HuH-7.5 (cell line): ENCODE results near the gene KRT3.

Source experiments
- DNase-seq: peaks from one replicate; pipeline ENCODE4 v3.0.0; 2011; ENCODE audit warnings: low spot score

The KRT3 gene

DNA sequence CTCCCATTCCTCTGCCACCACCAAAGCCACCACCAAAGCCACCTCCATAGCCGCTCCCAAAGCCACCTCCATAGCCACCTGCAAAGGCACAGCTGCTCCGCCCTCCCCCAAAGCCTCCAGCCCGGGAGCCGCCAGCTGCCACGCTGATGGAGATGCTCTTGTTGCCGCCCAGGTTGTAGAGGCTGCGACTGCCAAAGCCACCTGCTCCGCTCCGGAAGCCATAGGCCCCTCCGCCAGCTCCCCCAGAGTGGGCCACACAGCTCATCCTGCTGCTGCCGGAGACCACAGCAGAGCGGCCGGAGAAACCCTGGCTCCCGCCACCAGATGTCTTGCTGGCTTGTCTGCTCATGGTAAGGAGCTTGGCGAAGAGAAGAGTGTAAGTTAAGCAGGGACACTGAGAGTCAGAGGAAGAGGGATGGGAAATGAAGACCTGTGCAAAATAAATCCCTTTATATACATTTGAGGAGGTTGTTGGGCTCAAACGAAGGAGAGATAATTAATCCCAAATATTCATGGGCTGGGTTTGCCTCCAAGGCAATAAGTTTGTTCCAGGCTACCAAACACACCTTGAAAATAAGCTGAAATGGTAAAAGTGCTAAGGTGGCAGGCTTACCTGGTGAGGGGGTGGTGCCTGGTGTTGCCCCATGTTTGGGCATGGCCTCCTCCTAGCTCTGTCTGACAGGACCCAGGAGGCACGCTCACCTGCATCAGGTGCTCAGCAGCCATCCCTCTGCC is at the start of gene KRT3:
TSS of gene KRT3 (minus strand) at position 424 of the 735 bp plus-strand sequence. CDS start at position 349, 75 bp downstream.
- no peak for DNase-seq

GRCh38 chr12:52844386-52844785 is 48.5 kb upstream of the KRT3 start:
- DNase-seq = no peak

- no peak for DNase-seq
These were observed 43.7 kb upstream of the KRT3 start for GRCh38 chr12:52839436-52840105.

- DNase-seq = no peak
These were observed 42.9 kb upstream of the KRT3 start for GRCh38 chr12:52838609-52839435.

- no peak for DNase-seq
These were observed 42.1 kb upstream of the KRT3 start for GRCh38 chr12:52837781-52838608.

DNA sequence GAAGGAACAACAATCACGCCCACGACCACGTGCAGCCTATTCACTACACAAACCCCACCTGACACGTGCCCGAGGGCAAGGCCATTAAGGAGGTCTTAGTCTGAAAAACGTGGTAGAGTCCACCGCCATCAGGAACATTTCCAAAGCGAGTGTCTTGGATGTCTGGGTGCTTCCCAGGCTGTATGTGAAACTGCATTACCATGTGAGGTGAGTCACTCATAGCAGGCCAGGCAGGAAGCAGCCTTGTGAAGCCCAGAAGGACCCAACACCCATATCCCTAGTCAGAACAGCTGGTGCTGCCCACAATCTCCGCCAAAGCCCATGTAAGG is 41.5 kb upstream of the KRT3 start:
- DNase-seq = no peak

DNA sequence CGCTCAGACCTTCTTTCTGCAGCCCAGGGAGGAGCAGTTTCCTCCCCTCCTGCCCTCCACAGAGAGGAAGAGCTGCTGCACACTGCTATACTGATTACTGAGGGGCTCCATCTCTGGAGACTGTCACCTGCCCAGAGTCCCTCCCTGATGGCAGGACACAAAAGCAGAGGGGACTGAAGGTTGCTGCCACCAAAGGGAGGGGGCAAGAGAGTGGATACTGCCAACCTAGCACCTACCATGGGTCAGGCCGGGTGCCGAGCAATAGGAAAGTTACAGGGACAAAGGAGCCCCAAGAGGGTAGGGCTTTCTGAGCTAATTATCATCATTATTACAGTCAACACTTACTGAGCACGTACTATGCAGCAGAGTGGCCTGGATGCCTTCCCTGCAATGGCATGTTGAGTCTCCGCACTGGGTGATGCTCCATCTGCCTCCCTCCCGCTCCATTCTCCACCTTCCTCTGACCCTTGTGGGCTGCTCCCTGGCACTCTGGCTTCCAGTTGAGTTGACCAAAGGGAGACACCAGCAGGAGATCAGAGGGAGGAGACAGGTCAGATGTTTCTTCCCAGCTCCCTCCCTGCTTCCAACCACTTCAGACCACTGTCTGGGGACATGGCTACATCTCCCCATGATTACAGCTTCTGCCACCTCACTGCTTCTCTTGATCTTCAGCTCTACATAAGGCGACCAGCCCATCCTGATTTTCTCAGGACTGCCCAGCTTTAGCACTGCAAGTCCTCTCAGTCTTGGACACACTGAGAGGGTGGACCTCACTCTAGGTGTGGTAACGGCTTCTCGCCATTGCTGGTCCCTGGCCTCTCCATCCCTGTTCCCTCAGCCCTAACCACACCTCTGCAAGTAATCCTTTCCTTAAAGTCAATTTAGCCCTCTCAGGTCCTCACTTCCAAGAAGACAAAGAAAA is 40.8 kb upstream of the KRT3 start:
- DNase-seq = no peak

GRCh38 chr12:52836042-52836466 is 40.1 kb upstream of the KRT3 start:
- no peak for DNase-seq

DNA sequence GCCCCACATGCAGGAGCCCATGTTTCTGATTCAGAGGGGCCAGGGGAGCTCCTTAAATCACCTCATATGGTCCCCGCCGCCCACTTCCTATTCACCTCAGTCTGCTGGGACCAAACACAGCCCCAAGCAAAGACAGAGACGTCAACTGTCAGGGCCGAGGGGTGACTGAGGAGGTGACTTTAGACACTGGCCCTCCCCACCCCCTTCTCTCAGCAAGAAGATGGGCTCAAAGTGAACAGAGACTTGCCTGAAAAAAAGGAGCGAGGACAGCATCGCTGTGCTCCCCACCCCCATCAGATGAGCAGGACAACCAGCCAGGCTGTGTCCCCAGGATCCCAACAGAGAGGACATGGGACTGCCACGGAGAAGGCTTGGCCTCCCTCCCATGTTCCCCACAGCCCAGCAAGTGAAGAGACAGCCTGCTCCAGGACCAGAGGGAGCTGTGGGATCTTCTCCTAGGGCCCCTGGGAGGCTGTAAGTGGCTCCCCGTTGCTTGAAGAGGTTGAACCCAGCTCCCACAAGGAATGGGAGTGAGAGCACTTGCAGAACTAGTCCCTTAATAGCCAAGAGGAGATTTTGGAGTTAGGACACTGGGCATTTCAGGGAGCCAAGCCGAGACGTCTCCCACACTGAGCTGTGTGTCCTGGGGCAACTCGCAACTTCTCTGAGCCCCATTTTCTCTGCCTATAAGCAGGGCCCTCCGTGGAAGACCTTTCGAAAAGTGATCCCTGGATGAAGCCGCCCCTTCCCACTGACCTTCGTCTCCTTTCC is 39.5 kb upstream of the KRT3 start:
- no peak for DNase-seq

DNA sequence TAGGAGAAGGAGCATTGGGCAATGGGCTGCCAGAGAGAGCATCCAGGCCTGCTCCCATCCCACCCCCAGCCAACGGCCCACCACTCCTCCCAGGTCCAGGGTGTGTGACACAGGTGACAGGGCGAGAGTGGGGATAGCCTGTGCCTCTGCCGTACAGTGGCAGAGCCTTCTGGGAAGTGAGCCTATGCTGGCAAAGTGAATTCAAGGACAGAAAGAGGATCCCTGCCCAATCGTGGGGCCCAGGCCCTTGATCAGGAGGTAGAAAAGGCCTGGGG is 38.7 kb upstream of the KRT3 start:
- DNase-seq = no peak

DNA sequence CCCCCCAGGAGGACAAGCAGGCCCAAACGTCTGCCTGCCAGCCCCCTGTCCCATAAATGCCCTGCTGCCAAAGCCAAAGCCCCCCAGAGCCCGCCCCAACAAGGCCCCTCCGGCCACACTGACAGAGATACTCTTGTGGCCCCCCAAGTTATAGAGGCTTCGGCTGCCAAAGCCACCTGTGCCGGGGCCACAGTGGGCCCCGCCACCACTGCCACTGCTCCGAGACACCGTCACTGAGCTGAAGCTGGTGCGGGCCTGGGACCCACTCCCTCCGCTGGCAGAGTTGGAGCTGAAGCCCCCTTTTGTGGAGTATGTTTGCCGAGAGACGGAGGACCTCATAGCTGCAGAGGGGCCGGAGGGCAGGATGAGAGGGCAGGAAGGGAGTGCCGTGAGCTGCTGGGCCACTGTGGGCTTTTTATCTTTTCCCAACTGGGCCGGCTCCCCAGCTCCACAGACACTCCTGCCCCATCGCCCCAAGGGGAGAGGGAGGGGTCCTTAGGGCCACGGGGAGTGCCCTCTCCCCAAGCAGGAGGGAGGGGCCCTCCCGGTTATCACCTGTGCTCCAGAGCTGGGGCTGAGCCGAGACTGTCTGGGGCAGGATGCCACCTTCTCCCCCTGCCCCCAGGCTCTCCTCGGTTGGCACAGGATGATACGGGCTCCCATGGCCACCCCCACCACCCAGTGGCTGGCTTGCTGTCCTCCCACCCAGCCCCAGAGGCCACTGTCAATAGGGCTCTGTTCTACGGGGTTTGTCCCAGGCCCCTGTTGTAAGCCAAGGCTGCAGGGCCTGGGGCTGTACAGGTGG is 38.2 kb upstream of the KRT3 start, which contains the start of gene KRT79:
TSS of gene KRT79 (minus strand) at position 390 of the 805 bp plus-strand sequence. CDS start at position 339, 51 bp downstream.
- DNase-seq = no peak

GRCh38 chr12:52832985-52833905 is 37.3 kb upstream of the KRT3 start:
- DNase-seq = no peak

- DNase-seq = no peak
These were observed 36.5 kb upstream of the KRT3 start for GRCh38 chr12:52832451-52832850.

DNA sequence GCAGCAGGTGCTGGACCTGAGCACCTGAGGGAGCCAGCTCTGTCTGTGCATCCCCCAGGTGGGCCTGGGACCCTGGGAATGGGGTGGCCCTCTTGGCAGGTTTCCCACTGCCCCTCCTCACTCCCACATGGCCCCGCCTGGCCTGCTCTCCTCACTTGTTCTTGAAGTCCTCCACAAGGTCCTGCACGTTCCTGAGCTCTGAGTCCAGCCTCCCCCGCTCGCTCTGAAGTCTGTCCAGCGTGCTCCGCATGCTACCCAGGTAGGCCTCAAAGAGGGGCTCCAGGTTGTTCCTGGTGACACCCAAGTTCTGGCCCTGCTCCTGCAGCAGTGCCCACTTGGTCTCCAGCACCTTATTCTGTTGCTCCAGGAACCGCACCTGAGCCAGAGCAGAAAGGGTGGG is 35.3 kb upstream of the KRT3 start:
- no peak for DNase-seq

DNA sequence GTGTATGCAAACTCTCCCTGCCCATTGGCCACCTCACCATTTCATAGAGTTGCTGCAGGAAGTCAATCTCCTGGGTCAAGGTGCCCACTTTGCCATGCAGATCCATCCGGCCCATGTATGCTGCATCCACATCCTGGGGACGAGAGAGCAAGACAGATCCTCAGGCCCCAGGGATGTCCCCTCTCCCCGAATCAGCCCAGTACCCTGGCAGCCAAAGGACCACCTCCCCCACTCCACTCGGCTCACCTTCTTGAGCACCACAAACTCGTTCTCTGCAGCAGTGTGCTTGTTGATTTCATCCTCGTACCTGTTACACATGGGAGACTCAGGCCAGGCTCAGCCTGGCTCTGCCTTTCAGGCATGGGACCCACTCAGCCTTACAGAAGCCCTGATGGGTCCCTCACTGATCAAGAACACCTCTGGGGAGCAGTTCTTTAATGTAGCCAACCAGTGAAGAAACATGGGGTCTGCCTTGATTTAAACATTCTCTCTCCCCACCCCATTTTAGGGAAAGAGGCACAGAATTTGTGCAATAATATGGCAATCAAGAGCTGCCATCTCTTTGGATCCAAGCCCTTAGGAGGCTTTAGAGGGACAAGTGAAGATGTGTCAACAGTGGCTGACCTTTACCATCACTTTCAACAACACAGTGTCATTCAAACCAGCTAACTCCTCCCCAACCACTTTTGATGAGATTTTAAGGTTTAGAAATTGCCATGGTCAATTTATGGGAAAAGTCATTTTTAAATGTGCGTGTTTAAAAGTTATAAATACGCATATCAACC is 34.3 kb upstream of the KRT3 start:
- DNase-seq = no peak

- no peak for DNase-seq
These were observed 32.7 kb upstream of the KRT3 start for GRCh38 chr12:52828591-52829021.

GRCh38 chr12:52828156-52828555 is 32.2 kb upstream of the KRT3 start:
- DNase-seq = no peak
